Measurements from ENCODE around the gene ACTRT3.

The ACTRT3 gene

DNA sequence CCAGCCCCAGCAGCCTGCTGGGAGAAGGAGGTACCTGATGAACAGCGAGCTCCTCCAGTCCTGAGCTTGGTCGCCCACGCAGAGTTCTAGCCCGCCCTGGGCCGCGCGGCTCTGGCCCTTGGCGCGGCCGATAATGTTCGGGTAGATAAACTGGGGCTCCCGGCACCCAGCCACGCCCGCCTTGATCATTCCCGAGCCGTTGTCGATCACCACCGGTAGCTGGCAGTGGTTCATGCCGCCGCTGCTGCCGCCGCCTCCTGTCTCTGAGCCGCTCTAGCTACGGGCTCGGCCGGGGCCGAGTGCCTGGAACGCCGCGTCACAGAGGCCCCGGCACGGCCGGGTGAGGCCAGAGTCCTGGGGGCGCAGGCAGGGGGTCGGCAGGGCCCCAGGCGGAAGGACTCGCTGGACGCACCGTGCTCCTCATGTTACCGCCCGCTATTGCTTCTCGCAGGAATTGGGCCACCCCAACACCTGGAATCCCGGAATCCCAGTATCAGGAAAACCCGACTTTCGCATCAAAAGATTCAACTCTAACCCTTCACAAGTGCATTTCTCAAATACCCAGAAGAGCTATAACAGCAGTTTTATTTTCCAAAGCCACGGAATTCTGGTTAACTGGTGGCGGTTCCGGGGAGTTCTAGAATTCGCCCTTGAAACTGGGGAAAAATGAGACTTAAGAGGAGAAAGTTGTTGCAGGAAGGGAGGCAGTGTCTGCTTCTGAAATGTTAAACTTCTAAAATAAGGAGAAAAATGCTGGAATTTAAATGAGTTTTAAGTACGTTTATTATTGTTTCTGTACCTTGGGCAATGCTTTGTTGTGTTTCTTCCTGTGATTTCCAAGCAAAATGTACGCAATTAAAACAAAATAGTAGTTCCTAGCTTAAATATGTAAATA, at the start of gene ACTRT3 (continued):
- TF ChIP-seq, protein P1, sequence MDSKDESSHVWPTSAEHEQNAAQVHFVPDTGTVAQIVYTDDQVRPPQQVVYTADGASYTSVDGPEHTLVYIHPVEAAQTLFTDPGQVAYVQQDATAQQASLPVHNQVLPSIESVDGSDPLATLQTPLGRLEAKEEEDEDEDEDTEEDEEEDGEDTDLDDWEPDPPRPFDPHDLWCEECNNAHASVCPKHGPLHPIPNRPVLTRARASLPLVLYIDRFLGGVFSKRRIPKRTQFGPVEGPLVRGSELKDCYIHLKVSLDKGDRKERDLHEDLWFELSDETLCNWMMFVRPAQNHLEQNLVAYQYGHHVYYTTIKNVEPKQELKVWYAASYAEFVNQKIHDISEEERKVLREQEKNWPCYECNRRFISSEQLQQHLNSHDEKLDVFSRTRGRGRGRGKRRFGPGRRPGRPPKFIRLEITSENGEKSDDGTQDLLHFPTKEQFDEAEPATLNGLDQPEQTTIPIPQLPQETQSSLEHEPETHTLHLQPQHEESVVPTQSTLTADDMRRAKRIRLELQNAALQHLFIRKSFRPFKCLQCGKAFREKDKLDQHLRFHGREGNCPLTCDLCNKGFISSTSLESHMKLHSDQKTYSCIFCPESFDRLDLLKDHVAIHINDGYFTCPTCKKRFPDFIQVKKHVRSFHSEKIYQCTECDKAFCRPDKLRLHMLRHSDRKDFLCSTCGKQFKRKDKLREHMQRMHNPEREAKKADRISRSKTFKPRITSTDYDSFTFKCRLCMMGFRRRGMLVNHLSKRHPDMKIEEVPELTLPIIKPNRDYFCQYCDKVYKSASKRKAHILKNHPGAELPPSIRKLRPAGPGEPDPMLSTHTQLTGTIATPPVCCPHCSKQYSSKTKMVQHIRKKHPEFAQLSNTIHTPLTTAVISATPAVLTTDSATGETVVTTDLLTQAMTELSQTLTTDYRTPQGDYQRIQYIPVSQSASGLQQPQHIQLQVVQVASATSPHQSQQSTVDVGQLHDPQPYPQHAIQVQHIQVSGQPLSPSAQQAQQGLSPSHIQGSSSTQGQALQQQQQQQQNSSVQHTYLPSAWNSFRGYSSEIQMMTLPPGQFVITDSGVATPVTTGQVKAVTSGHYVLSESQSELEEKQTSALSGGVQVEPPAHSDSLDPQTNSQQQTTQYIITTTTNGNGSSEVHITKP (tag by site-specific recombination; IDR thresholded peaks at IDR 0.05): peak; percentile 71
- TF ChIP-seq ZNF639 (tag by site-specific recombination; IDR thresholded peaks at IDR 0.05) (no peak), YY1 (tag by site-specific recombination; IDR thresholded peaks at IDR 0.05) (no peak), SP3 (tag by site-specific recombination; IDR thresholded peaks at IDR 0.05) (peak; percentile 21; the same call in 1 of the 2 replicates), ZNF248 (tag by site-specific recombination; IDR thresholded peaks at IDR 0.05) (no peak), ZNF24 (tag by site-specific recombination; IDR thresholded peaks at IDR 0.05) (no peak), ZNF677 (tag by site-specific recombination; IDR thresholded peaks at IDR 0.05) (no peak), ZBTB17 (tag by site-specific recombination; IDR thresholded peaks at IDR 0.05) (peak; percentile 85), ZSCAN5A (tag by site-specific recombination; IDR thresholded peaks at IDR 0.05) (0 out of 2 replicates have a peak, but pooled peaks have one; percentile 34), ZNF623 (tag by site-specific recombination; IDR thresholded peaks at IDR 0.05) (no peak), ZNF600 (tag by site-specific recombination; IDR thresholded peaks at IDR 0.05) (peak; percentile 82), SP2 (tag by site-specific recombination; IDR thresholded peaks at IDR 0.05) (peak; percentile 36; the same call in 1 of the 2 replicates), SP7 (tag by site-specific recombination; IDR thresholded peaks at IDR 0.05) (peak; percentile 43; the same call in 1 of the 2 replicates), ZNF76 (tag by site-specific recombination; IDR thresholded peaks at IDR 0.05; ENCODE audit: borderline replicate concordance, low read depth) (peak; percentile 54; the same call in 1 of the 2 replicates), ZNF624 (tag by site-specific recombination; IDR thresholded peaks at IDR 0.05) (no peak), ZNF629 (tag by site-specific recombination; IDR thresholded peaks at IDR 0.05) (peak; percentile 50; the same call in 1 of the 2 replicates), ZNF707 (tag by site-specific recombination; IDR thresholded peaks at IDR 0.05) (no peak), ZNF155 (tag by site-specific recombination; IDR thresholded peaks at IDR 0.05) (no peak), OSR2 (tag by site-specific recombination; IDR thresholded peaks at IDR 0.05) (peak; percentile 61), ZNF558 (tag by site-specific recombination; IDR thresholded peaks at IDR 0.05) (no peak), ZNF140 (tag by site-specific recombination; IDR thresholded peaks at IDR 0.05) (no peak)
- TF ChIP-seq, protein P2, sequence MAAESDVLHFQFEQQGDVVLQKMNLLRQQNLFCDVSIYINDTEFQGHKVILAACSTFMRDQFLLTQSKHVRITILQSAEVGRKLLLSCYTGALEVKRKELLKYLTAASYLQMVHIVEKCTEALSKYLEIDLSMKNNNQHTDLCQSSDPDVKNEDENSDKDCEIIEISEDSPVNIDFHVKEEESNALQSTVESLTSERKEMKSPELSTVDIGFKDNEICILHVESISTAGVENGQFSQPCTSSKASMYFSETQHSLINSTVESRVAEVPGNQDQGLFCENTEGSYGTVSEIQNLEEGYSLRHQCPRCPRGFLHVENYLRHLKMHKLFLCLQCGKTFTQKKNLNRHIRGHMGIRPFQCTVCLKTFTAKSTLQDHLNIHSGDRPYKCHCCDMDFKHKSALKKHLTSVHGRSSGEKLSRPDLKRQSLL (tag by site-specific recombination; IDR thresholded peaks at IDR 0.05): peak; percentile 62; the same call in 1 of the 2 replicates
- TF ChIP-seq, protein P3, sequence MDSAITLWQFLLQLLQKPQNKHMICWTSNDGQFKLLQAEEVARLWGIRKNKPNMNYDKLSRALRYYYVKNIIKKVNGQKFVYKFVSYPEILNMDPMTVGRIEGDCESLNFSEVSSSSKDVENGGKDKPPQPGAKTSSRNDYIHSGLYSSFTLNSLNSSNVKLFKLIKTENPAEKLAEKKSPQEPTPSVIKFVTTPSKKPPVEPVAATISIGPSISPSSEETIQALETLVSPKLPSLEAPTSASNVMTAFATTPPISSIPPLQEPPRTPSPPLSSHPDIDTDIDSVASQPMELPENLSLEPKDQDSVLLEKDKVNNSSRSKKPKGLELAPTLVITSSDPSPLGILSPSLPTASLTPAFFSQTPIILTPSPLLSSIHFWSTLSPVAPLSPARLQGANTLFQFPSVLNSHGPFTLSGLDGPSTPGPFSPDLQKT (IDR thresholded peaks at IDR 0.05; ENCODE audit: borderline replicate concordance, low read depth, low read length): no peak

Data from HEK293 (cell line).